Measurements from ENCODE around the gene COX5B.
"Not testable (repeated sequence)": the region's sequence is repeated elsewhere in the genome, so short reads cannot be mapped to it uniquely, and the experiment has no call there.

Gene COX5B

DNA sequence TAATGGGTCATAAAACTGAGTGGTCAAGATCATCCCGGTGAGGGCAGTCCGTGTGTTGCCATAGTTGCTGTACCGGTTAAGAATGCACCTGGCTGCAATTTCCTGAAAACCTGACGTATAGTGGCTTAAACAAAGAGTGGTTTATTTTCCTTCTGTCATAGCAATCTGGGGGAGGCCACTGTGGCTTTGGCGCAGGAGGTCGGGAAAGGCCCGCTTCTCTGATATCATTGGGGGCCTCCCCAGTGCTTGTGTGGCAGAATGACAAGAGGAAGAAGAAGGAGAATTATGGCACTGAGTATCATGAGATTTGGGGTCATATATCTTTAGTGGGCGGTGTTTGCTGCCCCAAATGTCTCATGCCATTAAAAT, 28.0 kb downstream of the COX5B start:
- no peak for DNase-seq (ENCODE audit: insufficient read length, low spot score)
- TF ChIP-seq, protein P1, sequence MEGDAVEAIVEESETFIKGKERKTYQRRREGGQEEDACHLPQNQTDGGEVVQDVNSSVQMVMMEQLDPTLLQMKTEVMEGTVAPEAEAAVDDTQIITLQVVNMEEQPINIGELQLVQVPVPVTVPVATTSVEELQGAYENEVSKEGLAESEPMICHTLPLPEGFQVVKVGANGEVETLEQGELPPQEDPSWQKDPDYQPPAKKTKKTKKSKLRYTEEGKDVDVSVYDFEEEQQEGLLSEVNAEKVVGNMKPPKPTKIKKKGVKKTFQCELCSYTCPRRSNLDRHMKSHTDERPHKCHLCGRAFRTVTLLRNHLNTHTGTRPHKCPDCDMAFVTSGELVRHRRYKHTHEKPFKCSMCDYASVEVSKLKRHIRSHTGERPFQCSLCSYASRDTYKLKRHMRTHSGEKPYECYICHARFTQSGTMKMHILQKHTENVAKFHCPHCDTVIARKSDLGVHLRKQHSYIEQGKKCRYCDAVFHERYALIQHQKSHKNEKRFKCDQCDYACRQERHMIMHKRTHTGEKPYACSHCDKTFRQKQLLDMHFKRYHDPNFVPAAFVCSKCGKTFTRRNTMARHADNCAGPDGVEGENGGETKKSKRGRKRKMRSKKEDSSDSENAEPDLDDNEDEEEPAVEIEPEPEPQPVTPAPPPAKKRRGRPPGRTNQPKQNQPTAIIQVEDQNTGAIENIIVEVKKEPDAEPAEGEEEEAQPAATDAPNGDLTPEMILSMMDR (IDR thresholded peaks at IDR 0.05; ENCODE audit: insufficient read depth, missing control alignments) = no peak
- no peak for FAIRE-seq

GRCh38 chr2:97675430-97676113, 29.7 kb downstream of the COX5B start:
- no peak for FAIRE-seq
- TF ChIP-seq, protein P1 (IDR thresholded peaks at IDR 0.05; ENCODE audit: insufficient read depth, missing control alignments) = no peak
- no peak for DNase-seq (ENCODE audit: insufficient read length, low spot score)

- DNase-seq (ENCODE audit: insufficient read length, low spot score) (no peak), FAIRE-seq (no peak)
- TF ChIP-seq, protein P1 (IDR thresholded peaks at IDR 0.05; ENCODE audit: insufficient read depth, missing control alignments) = no peak
These were observed 30.8 kb downstream of the COX5B start for GRCh38 chr2:97676620-97677019.

- FAIRE-seq (no peak), DNase-seq (ENCODE audit: insufficient read length, low spot score) (no peak)
- TF ChIP-seq, protein P1 (IDR thresholded peaks at IDR 0.05; ENCODE audit: insufficient read depth, missing control alignments) = no peak
These were observed 31.6 kb downstream of the COX5B start for GRCh38 chr2:97677480-97677879.

DNA sequence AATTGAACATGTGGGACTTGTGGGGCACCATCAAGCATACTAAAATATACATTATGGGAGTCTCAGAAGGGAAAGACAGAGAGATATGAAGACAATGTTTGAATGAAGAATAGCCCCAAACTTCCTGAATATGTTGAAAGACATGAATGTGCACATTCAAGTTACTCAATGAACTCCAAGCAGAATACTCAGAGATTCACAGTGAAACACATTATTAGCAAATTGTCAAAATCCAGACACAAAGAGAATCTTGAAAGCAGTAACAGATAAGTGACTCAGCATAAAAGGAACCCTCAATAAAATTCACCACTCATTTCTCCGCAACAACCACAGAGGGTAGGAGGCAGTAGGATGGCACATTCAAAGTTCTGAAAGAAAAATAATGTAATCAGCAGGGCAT, 32.4 kb downstream of the COX5B start:
- no peak for DNase-seq (ENCODE audit: insufficient read length, low spot score)
- TF ChIP-seq, protein P1 (IDR thresholded peaks at IDR 0.05; ENCODE audit: insufficient read depth, missing control alignments) = no peak
- no peak for FAIRE-seq

DNA sequence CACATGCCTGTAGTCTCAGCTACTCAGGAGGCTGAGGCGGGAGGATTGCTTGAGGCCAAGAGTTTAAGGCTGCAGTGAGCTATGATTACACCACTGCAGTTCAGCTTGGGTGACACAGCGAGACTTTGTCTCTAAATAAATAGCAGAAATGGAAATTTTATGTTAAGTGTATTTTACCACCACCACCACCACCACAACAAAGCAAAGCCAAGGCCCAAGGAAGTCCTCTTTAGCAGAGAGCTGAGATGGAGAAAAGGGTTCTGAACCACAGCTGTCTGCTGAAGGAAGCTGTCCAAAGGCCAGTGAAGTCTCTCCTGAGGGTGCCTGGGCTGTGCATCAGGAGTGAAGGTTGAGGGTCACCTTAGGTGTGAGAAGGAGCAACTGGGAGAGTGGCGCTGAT, 41.4 kb downstream of the COX5B start:
- not testable (repeated sequence) for FAIRE-seq; DNase-seq (ENCODE audit: insufficient read length, low spot score)

- DNase-seq (ENCODE audit: insufficient read length, low spot score) (no peak), FAIRE-seq (no peak)
- TF ChIP-seq, protein P1 (IDR thresholded peaks at IDR 0.05; ENCODE audit: insufficient read depth, missing control alignments) = no peak
These were observed 42.4 kb downstream of the COX5B start for GRCh38 chr2:97688062-97688827.
